Measurements from ENCODE around the gene IRAK1. TPM values are rescaled to one million over a fixed set of nuclear protein-coding genes. Genes with fewer than 3 reads are reported as not detected.

IRAK1 gene
- total RNA-seq, 2 experiments from 2014 or later, result 118 to 122 TPM

GRCh38 chrX:154023276-154024000, 3.7 kb upstream of the IRAK1 start:
- no peak overlapping the region for H3K27ac Mint-ChIP-seq
- no peak for DNase-seq
- no peaks in the 10 kb centered on the region for H3K27me3 Mint-ChIP-seq
- ChIA-PET POLR2A (interaction anchor here (0.7 kb wide), 1 partner anchor 84 kb away, joined by 3 read pairs; no protein-coding TSS in a partner anchor), CTCF (no interaction called here)
- peaks cover 9% of the 10 kb centered on the region for H3K4me1 Mint-ChIP-seq
- no peaks in the 10 kb centered on the region for H3K9me3 Mint-ChIP-seq
- peaks cover 17% of the 10 kb centered on the region for H3K36me3 Mint-ChIP-seq (ENCODE audit: low read depth)
- no peak overlapping the region for H3K4me3 Mint-ChIP-seq

GRCh38 chrX:154022108-154022507, 2.4 kb upstream of the IRAK1 start:
- H3K4me1 Mint-ChIP-seq, result peaks cover 9% of the 10 kb centered on the region
- CTCF ChIA-PET, result interaction anchor here (1.1 kb wide), 1 partner anchor 8 kb away, joined by 4 read pairs; no protein-coding TSS in a partner anchor
- POLR2A ChIA-PET, result no interaction called here
- H3K27me3 Mint-ChIP-seq, result no peaks in the 10 kb centered on the region
- peaks cover 10% of the 10 kb centered on the region for H3K36me3 Mint-ChIP-seq (ENCODE audit: low read depth)
- no peak overlapping the region for H3K4me3 Mint-ChIP-seq
- H3K9me3 Mint-ChIP-seq, result no peaks in the 10 kb centered on the region
- no peak for DNase-seq
- H3K27ac Mint-ChIP-seq, result no peak overlapping the region

- H3K36me3 Mint-ChIP-seq (ENCODE audit: low read depth), result peaks cover 13% of the 10 kb centered on the region
- H3K4me3 Mint-ChIP-seq, result peak overlapping the region; percentile 89
- peak; percentile 19 for DNase-seq
- ChIA-PET POLR2A (interaction anchor here (1.1 to 3.8 kb wide), 6 partner anchors 19 to 53 kb away, joined by 3 to 26 read pairs (median 4); partner anchors contain the start of gene TMEM187), CTCF (interaction anchor here (0.9 to 1.7 kb wide), 5 partner anchors 7 to 352 kb away, joined by 3 to 5 read pairs (median 3); no protein-coding TSS in a partner anchor)
- H3K27me3 Mint-ChIP-seq, result no peaks in the 10 kb centered on the region
- peaks cover 9% of the 10 kb centered on the region for H3K4me1 Mint-ChIP-seq
- no peak overlapping the region for H3K27ac Mint-ChIP-seq
- H3K9me3 Mint-ChIP-seq, result no peaks in the 10 kb centered on the region
These were observed 1.5 kb upstream of the IRAK1 start for GRCh38 chrX:154021131-154021611.

- Mint-ChIP-seq H3K36me3 (ENCODE audit: low read depth) (peaks cover 17% of the 10 kb centered on the region), H3K27me3 (no peaks in the 10 kb centered on the region), H3K4me1 (peaks cover 14% of the 10 kb centered on the region), H3K4me3 (peak overlapping the region; percentile 89), H3K27ac (peak overlapping the region; percentile 94), H3K9me3 (no peaks in the 10 kb centered on the region)
- CTCF ChIA-PET, result interaction anchor here (0.6 to 1.7 kb wide), 9 partner anchors 8 to 353 kb away, joined by 3 to 5 read pairs (median 3); no protein-coding TSS in a partner anchor
- POLR2A ChIA-PET, result interaction anchor here (0.9 to 3.8 kb wide), 11 partner anchors 13 to 96 kb away, joined by 3 to 26 read pairs (median 4); partner anchors contain the start of genes HCFC1 and TMEM187
- DNase-seq, result peak; percentile 18
These were observed 924 bp upstream of the IRAK1 start for GRCh38 chrX:154020536-154021115.

GRCh38 chrX:154019061-154019621, 561 bp downstream of the IRAK1 start:
- CTCF ChIA-PET, result interaction anchor here (0.6 to 1.6 kb wide), 4 partner anchors 8 to 94 kb away, joined by 3 to 4 read pairs (median 4); no protein-coding TSS in a partner anchor
- POLR2A ChIA-PET, result interaction anchor here (0.8 to 3.8 kb wide), 10 partner anchors 9 to 360 kb away, joined by 3 to 26 read pairs (median 4); partner anchors contain the start of genes EMD, HCFC1 and TMEM187
- no peaks in the 10 kb centered on the region for H3K27me3 Mint-ChIP-seq
- peak; percentile 26 for DNase-seq
- H3K4me3 Mint-ChIP-seq, result peak overlapping the region; percentile 86
- no peaks in the 10 kb centered on the region for H3K9me3 Mint-ChIP-seq
- peak overlapping the region; percentile 84 for H3K27ac Mint-ChIP-seq
- H3K36me3 Mint-ChIP-seq (ENCODE audit: low read depth), result peaks cover 25% of the 10 kb centered on the region
- H3K4me1 Mint-ChIP-seq, result peaks cover 24% of the 10 kb centered on the region

GRCh38 chrX:154018518-154019060, 1.1 kb downstream of the IRAK1 start:
- Mint-ChIP-seq H3K27me3 (no peaks in the 10 kb centered on the region), H3K4me3 (peak overlapping the region; percentile 86), H3K9me3 (no peaks in the 10 kb centered on the region), H3K4me1 (peaks cover 25% of the 10 kb centered on the region), H3K36me3 (ENCODE audit: low read depth) (peaks cover 27% of the 10 kb centered on the region), H3K27ac (peak overlapping the region; percentile 84)
- ChIA-PET CTCF (interaction anchor here (0.6 to 1.1 kb wide), 3 partner anchors 9 to 93 kb away, joined by 3 to 4 read pairs (median 3); no protein-coding TSS in a partner anchor), POLR2A (interaction anchor here (0.7 to 3.8 kb wide), 12 partner anchors 8 to 380 kb away, joined by 3 to 26 read pairs (median 4); partner anchors contain the start of genes EMD, HCFC1, RPL10 and TMEM187)
- peak; percentile 18 for DNase-seq

GRCh38 chrX:154017766-154018517, 1.8 kb downstream of the IRAK1 start:
- peaks cover 28% of the 10 kb centered on the region for H3K4me1 Mint-ChIP-seq

GRCh38 chrX:154016366-154017076, 3.2 kb downstream of the IRAK1 start:
- DNase-seq, result no peak
- Mint-ChIP-seq H3K4me3 (no peak overlapping the region), H3K36me3 (ENCODE audit: low read depth) (peaks cover 37% of the 10 kb centered on the region), H3K27ac (no peak overlapping the region), H3K27me3 (no peaks in the 10 kb centered on the region), H3K9me3 (no peaks in the 10 kb centered on the region), H3K4me1 (peaks cover 28% of the 10 kb centered on the region)
- ChIA-PET POLR2A (interaction anchor here (1.0 to 1.5 kb wide), 2 partner anchors 15 to 45 kb away, joined by 3 to 7 read pairs; partner anchors contain the start of gene HCFC1), CTCF (no interaction called here)

More at GRCh38 chrX:154017766-154018517, 1.8 kb downstream of the IRAK1 start:
- DNase-seq, result no peak
- Mint-ChIP-seq H3K9me3 (no peaks in the 10 kb centered on the region), H3K27ac (peak overlapping the region; percentile 84), H3K4me3 (peak overlapping the region; percentile 86), H3K36me3 (ENCODE audit: low read depth) (peaks cover 32% of the 10 kb centered on the region), H3K27me3 (no peaks in the 10 kb centered on the region)
- ChIA-PET CTCF (interaction anchor here (0.6 to 1.1 kb wide), 3 partner anchors 9 to 93 kb away, joined by 3 to 6 read pairs (median 4); no protein-coding TSS in a partner anchor), POLR2A (interaction anchor here (0.7 to 3.8 kb wide), 10 partner anchors 15 to 381 kb away, joined by 3 to 26 read pairs (median 6); partner anchors contain the start of genes EMD, HCFC1, RPL10 and TMEM187)

- Mint-ChIP-seq H3K9me3 (no peaks in the 10 kb centered on the region), H3K27ac (peak overlapping the region; percentile 71), H3K36me3 (ENCODE audit: low read depth) (peaks cover 41% of the 10 kb centered on the region), H3K4me3 (no peak overlapping the region), H3K4me1 (peaks cover 21% of the 10 kb centered on the region), H3K27me3 (no peaks in the 10 kb centered on the region)
- ChIA-PET CTCF (no interaction called here), POLR2A (interaction anchor here (1.5 kb wide), 1 partner anchor 14 kb away, joined by 3 read pairs; no protein-coding TSS in a partner anchor)
- no peak for DNase-seq
These were observed 4.0 kb downstream of the IRAK1 start for GRCh38 chrX:154015581-154016264.

- Mint-ChIP-seq H3K9me3 (no peaks in the 10 kb centered on the region), H3K4me3 (no peak overlapping the region), H3K36me3 (ENCODE audit: low read depth) (peaks cover 48% of the 10 kb centered on the region), H3K27ac (peak overlapping the region; percentile 35), H3K27me3 (no peaks in the 10 kb centered on the region), H3K4me1 (peaks cover 23% of the 10 kb centered on the region)
- DNase-seq, result no peak
- CTCF ChIA-PET, result interaction anchor here (0.7 to 2.6 kb wide), 7 partner anchors 7 to 361 kb away, joined by 3 to 11 read pairs (median 5); no protein-coding TSS in a partner anchor
- POLR2A ChIA-PET, result interaction anchor here (0.7 to 2.8 kb wide), 3 partner anchors 12 to 34 kb away, joined by 3 to 18 read pairs (median 8); no protein-coding TSS in a partner anchor
These were observed 5.0 kb downstream of the IRAK1 start for GRCh38 chrX:154014429-154015380.
